ENCODE results near the gene SEC61A1.

The SEC61A1 gene

GRCh38 chr3:128060473-128061381 is 8.5 kb downstream of the SEC61A1 start:
- DNase-seq, result no peak

DNA sequence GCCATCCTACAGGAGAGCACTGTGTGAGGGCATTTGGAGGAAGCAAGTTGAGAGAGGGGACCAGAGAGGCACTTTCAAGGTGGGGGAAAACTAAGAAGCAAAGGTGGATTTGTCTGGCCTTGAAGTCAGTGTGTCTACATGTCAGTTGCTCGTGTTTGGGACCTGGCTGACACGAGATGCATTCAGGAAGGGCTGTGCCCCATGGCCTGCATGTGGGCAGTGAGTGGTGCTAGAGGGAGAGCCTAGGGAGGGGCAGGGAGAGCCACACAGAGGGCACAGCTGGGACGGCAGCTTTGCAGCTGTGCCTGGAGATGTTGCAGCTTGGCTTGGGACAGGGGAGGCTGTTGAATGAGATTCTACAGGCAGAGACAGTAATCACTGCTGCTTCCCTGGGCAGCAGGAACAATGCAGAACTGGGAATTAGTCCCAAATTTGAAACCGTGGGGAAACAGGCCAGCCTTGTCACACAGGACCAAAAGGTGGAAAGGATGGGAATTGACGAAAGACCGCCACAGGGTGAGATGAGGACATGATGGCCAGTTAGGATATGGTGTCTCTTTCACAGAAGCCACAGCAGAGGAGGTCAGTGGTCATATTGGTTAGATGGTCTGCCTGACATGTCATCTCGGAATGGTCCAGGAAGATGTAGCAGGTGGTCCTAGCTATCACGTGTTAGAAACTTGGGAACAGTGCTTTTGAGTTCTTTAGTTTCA is 10.0 kb downstream of the SEC61A1 start:
- no peak for DNase-seq

DNA sequence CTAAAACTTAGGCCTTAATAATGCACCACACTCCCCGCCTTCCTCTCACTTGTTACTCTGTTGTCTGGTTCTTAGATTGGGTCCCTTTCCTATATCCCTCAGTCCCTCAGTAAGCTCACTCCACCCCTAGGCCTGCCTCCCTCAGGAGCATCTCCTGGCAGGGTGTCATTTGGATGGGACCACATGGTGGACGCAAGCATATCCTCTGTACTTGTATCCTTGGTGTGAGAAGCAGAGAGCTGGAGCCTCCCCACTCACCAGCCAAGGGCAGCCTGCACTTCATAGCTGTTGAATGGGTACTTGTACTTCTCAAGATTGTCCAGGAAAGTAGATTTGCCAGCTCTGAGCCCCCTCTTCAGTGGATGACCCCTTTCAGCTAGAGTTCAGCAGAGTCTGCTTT is 11.6 kb downstream of the SEC61A1 start:
- no peak for DNase-seq

GRCh38 chr3:128064962-128065361 is 12.7 kb downstream of the SEC61A1 start:
- no peak for DNase-seq

DNA sequence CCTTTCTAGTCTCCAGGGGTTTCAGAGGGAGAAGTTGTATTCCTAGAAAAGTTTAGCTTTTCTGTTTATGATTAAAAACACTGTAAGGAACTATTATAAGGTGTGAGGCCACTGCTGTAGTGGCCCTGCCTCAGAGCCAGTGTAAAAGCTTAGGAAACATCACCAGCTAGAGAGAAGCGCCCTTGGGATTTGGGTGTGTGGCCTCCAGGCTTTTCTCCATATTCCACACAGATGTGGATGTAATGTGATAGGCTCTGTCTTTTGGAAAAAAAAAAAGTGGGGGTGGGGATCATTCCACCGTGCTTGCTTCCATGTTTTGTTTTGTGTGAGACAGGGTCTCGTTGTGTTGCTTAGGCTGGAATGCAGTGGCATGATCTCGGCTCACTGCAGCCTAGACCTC is 13.9 kb downstream of the SEC61A1 start:
- DNase-seq, result no peak

DNA sequence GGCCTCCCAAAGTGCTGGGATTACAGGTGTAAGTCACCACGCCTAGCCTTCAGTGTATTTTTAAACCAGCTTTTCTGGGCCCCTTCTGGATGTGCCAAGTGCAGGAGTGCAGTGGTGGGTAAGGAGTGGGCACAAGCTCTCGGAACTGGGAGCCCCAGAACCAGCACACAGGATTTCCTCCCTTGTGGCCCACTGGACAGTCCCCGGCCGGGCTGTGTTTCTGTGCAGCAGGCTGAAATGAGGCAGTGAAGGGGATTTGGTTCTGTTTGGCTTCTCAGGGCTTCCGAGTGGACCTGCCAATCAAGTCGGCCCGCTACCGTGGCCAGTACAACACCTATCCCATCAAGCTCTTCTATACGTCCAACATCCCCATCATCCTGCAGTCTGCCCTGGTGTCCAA is 14.4 kb downstream of the SEC61A1 start:
- DNase-seq, result no peak

- no peak for DNase-seq
Measured at GRCh38 chr3:128067489-128067888, 15.3 kb downstream of the SEC61A1 start.

DNA sequence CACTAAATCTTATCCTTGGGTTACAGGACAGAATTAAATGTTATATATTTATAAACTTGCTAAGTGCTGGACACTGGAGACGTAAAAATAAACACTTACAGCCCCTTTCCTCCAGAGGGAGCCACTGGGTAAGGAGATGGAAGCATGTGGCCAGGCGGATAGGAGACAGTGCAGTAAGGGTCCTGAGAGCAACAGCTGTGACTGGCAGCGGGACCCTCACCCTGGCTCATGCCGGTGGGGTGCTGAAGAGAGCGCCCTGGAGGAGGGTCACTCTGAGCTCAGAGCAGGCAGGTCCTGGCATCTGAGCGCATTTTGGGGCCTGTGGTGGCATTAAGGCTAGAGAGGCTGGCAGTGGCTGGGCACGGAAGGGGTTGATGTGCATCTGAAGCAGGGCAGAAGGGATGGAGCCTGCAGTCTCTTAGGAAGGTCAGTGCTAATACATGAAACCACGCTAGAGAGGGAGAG is 16.0 kb downstream of the SEC61A1 start:
- no peak for DNase-seq

DNA sequence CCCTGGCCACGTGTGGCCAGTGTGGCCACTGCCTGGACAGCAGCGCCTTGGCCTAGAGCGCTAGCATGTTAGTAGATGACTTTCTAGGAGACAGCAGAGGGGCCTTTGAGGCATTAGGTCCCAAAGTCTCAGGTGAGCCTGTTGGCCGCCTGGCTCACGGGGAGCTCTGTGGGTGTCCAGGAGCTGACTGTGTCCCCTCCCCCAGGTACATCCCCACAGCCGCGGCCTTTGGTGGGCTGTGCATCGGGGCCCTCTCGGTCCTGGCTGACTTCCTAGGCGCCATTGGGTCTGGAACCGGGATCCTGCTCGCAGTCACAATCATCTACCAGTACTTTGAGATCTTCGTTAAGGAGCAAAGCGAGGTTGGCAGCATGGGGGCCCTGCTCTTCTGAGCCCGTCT is 17.0 kb downstream of the SEC61A1 start:
- DNase-seq, result no peak

- DNase-seq, result no peak
Measured at GRCh38 chr3:128070898-128071591, 18.8 kb downstream of the SEC61A1 start.

DNA sequence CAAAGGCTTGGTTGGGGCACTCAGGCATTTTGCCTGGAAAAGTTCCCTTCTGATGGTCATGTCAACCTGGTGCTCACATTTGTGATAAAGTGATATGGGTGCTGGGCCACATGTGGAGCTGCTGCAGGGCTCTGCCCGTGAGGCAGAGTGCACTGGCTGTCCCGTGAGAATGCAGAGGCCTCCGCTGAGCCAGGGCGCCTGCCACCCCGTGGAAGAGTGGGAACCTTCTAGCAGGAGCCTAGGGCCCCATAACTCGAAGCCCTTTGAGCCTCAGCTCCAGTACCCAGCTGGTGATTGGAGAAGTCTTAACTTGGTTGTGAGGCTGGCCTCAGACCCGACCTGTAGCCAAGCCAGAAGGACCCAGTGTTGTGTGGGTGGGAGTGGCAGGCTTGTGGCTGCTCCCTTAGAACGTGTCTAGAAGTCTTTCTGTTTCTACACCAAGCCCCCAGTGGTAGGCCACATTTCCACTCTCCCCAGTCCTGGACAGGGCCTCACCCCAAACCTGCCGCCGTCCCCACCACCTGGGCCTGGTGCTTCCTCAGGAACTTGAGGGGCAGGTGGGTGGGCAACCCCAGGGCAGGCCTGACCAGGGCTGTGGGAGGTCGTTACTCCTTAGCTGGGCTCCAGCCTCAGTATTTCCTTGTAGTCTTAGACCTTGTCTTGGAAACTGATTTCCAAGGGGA is 19.7 kb downstream of the SEC61A1 start:
- DNase-seq, result no peak

GRCh38 chr3:128072454-128073184 is 20.4 kb downstream of the SEC61A1 start:
- no peak for DNase-seq

DNA sequence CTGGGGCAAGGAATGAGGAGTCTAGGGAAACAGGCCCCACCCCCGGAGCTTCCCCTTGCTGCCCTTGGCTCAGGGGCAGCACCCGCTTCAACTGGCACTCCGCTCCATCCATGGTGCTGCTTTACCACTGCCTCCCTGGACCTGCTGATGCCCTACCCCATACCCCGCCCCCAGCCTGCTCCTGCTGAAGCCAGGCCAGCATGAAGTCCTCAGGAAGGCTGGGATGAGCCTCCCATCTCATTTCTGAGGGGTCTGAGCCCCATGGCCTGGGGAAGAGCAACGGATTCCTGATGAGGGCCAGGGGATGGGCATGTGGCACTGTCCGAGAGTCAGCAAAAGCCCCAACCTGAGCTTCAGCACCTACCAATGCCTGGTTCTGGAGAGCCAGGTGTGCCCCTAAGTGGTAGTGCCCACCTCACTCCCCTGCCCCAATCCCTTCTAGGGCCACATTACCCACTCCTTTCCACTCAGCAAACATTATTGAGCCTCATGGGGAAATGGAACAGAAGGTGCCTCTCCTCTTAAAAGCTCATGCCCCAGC is 21.0 kb downstream of the SEC61A1 start:
- DNase-seq, result no peak

DNA sequence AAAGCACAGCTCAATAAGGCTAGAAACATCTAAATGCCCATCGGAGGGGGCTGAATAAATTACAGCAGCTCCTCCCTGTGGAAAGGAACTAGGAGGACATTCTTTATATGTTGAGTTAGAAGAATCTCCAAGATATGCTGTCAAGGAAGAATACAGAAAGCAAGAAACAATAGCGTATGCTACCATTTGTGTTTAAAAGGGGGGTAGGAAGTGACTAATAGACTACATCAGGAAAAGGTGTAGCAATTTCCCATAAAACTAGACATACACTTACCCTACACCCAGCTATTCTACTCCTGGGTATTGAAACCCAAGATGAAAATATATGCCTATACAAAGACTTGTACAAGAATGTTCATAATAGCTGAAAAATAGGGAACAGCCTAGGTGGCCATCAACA is 21.6 kb downstream of the SEC61A1 start:
- no peak for DNase-seq

GRCh38 chr3:128074851-128075521 is 22.7 kb downstream of the SEC61A1 start:
- DNase-seq, result no peak

DNA sequence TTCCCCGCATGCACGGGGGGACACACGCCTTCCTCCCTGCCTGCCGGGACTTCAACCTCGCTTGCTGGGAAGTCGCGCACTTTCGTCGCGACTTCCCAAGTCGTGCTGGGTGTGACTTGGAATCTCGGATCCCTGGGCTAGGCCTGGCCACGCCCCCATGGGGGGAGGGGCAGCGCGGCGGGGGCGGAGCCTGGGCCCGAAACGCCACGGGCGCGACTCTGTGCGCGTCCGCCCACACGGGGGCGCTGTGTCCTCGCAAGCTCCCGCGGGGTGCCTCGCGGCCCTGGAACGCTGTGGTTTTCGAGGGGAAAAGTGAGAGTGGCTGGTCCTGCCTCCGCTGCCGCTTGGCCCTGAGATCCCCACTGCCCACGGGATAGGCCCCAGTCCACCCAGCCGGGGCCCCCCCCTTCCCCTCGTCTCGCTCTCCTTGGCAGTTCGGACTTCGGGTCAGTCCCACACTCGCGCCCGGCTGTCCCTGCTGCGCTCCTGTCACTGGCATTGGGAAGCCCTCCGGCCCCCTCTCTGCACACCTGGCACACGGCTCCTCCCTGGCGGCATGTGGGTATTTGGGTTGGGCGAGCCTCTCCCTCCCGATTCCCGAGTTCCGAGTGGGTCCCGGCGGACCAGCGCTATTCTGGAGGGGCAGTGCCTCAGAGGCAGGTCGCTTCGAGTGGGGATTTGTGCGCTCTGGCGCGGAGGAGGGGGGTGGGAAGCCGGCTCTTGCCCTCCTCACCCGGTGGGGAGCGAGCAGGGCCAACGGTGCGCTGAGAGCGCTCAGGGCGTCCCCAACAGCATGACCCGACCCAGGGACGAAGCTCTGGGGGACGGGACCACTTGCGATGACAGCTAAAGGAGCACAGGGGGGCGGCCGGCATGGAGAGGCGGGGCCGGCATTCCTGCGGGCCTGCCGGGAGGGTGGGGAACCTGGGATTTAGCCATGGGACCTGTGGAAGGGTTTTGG is 23.6 kb downstream of the SEC61A1 start:
- peak; percentile 85 for DNase-seq

DNA sequence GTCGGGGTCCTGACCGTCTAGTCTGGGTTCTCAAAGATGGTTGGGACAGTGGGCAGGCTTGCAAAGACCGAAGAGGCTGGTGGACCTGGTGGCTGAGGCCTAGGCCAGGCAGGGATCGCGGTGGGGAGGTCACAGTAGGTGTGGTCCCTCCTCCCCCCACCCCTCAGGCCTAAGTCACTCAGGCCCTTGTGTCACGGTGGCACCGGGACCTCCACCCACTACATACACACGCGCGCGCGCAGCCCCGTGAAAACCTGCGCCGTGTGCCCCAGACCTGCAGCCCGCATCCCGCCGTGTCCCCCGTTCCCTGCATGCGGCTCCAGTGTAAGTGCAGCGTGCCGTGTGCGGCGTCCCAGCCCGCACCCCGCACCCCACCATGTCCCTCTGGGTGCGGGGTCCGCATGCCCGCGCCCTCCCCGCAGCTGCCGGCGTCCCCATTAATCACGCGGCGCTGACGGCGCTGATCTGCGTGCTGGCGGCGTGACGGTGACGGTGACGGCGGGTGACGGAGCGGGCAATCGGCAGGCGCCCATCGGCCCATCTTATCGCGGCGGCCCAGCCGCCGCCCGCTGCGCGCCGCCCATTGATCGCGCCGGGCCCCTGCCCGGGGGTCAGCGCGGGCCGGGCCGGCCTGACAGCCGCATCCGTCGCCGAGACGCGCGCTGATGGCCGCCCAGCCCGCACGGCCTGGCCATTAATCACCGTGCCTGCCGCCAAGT is 24.4 kb downstream of the SEC61A1 start:
- DNase-seq, result no peak

- DNase-seq, result no peak
Measured at GRCh38 chr3:128077202-128077624, 25.0 kb downstream of the SEC61A1 start.

GRCh38 chr3:128077665-128078064 is 25.4 kb downstream of the SEC61A1 start:
- DNase-seq, result no peak

Measured in activated gamma-delta T cell treated with Interleukin-2 at 50 U/mL for 16 hours (primary cell).